PC-9 (cell line): ENCODE data around the gene EXOC2. TPM values are rescaled to one million over a fixed set of nuclear protein-coding genes. Genes with fewer than 3 reads are reported as not detected.

Experiments used
- BruUV-seq: library from RNA; stranded (reverse); fragments of 400-500 nt; replicated peaks from 2 replicates; lab custom pipeline; 2021; lab: Mats Ljungman, UMichigan
- CTCF ChIA-PET: fragments of 300-600 bp; sonication (Branson Sonifier 250); formaldehyde crosslinking; loops from one replicate; lab custom pipeline; 2022; ENCODE audit warnings: antibody characterized with exemption; lab: Charles Lee
- POLR2A ChIA-PET: fragments of 300-600 bp; sonication (Branson Sonifier 250); formaldehyde crosslinking; loops from one replicate; lab custom pipeline; 2022; ENCODE audit warnings: antibody characterized with exemption; ENCODE audit not compliant: unreplicated experiment; lab: Charles Lee
- DNase-seq, 2 experiments: peaks; one replicate each; pipeline versions ENCODE4 v3.0.0 to v3.0.0-alpha.2; 2015 to 2022; ENCODE audit warnings: mixed read lengths in 1 of 2
- H2AFZ ChIP-seq: fragments of 200-600 bp; sonication (generic); 2 replicates; pipeline ENCODE4 v1.8.1; 2017; ENCODE audit warnings: antibody characterized with exemption
- H3F3A ChIP-seq: fragments of 200-600 bp; sonication (generic); 2 replicates; pipeline ENCODE4 v1.8.1; 2017; ENCODE audit warnings: antibody characterized with exemption, mild to moderate bottlenecking, low read depth; ENCODE audit not compliant: insufficient read depth
- H3K27ac ChIP-seq: fragments of 200-600 bp; sonication (generic); 2 replicates; pipeline ENCODE4 v1.6.1; 2016; ENCODE audit warnings: mixed run types
- H3K27me3 ChIP-seq: fragments of 200-600 bp; sonication (generic); 2 replicates; pipeline ENCODE4 v1.6.1; 2016; ENCODE audit warnings: low read depth, mixed run types; ENCODE audit not compliant: insufficient read depth
- H3K36me3 ChIP-seq: fragments of 200-600 bp; sonication (generic); 2 replicates; pipeline ENCODE4 v1.6.1; 2016; ENCODE audit warnings: low read depth, mixed run types
- H3K4me1 ChIP-seq: fragments of 200-600 bp; sonication (generic); replicated peaks from 2 replicates; pipeline ENCODE4 v1.6.1; 2016; ENCODE audit warnings: mixed run types; ENCODE audit not compliant: insufficient read depth
- H3K4me2 ChIP-seq: fragments of 200-600 bp; sonication (generic); 2 replicates; pipeline ENCODE4 v1.6.1; 2017; ENCODE audit warnings: mixed run types
- H3K4me3 ChIP-seq: fragments of 200-600 bp; sonication (generic); 2 replicates; pipeline ENCODE4 v1.6.1; 2016; ENCODE audit warnings: mixed run types
- H3K79me2 ChIP-seq: fragments of 200-600 bp; sonication (generic); 2 replicates; pipeline ENCODE4 v1.6.1; 2017; ENCODE audit warnings: low read depth, mixed run types
- H3K9me2 ChIP-seq: fragments of 200-600 bp; sonication (generic); 2 replicates; pipeline ENCODE4 v1.8.1; 2017; ENCODE audit warnings: mild to moderate bottlenecking; ENCODE audit not compliant: insufficient read depth
- H3K9me3 ChIP-seq: fragments of 200-600 bp; sonication (generic); 2 replicates; pipeline ENCODE4 v1.8.1; 2016; ENCODE audit warnings: low read depth; ENCODE audit not compliant: insufficient read depth
- H4K20me1 ChIP-seq: fragments of 200-600 bp; sonication (generic); 2 replicates; pipeline ENCODE4 v1.8.1; 2017; ENCODE audit not compliant: insufficient read depth
- CTCF ChIP-seq: fragments of 200-600 bp; sonication (generic); conservative IDR thresholded peaks from 2 replicates; pipeline ENCODE4 v1.6.1; 2017; ENCODE audit warnings: mixed run types, antibody characterized with exemption, mild to moderate bottlenecking, moderate library complexity
- EZH2 ChIP-seq: fragments of 200-600 bp; sonication (generic); IDR thresholded peaks from 2 replicates; pipeline ENCODE4 v1.8.0; 2017; ENCODE audit warnings: antibody characterized with exemption, low read depth
- intact Hi-C: fragments of 100-400 bp; cut with micrococcal nuclease; formaldehyde crosslinking; loops from one replicate; pipeline ENCODE4 v1.10.0; 2022; ENCODE audit not compliant: unreplicated experiment
- total RNA-seq: library from RNA; stranded (reverse); gene quantifications from 2 replicates; pipeline ENCODE4 v1.2.3, GENCODE V29; 2021

The EXOC2 gene
- total RNA-seq, 1 experiment from 2014 or later: 28.2 TPM

- POLR2A ChIA-PET: no interaction called here
- CTCF ChIA-PET: no interaction called here
- intact Hi-C loops: no loop called here
Observed at GRCh38 chr6:504446-504980, 188.4 kb downstream of the EXOC2 start.

GRCh38 chr6:503610-504362 is 189.2 kb downstream of the EXOC2 start:
- H3K4me2 ChIP-seq: no peak overlapping the region
- ChIA-PET CTCF (no interaction called here), POLR2A (no interaction called here)
- no peaks in the 10 kb centered on the region for H3K79me2 ChIP-seq
- no peak overlapping the region for H3K27ac ChIP-seq
- BruUV-seq: no TSS peak
- H3K27me3 ChIP-seq: no peaks in the 10 kb centered on the region
- H3K4me3 ChIP-seq: no peak overlapping the region
- H3F3A ChIP-seq: no peaks in the 10 kb centered on the region
- no peaks in the 10 kb centered on the region for H3K9me3 ChIP-seq
- no peaks in the 10 kb centered on the region for H4K20me1 ChIP-seq
- H3K36me3 ChIP-seq: no peaks in the 10 kb centered on the region
- TF ChIP-seq CTCF (no peak), EZH2 (no peak)
- DNase-seq: no peak
- no peaks in the 10 kb centered on the region for H3K4me1 ChIP-seq
- no peaks in the 10 kb centered on the region for H3K9me2 ChIP-seq
- H2AFZ ChIP-seq: no peak overlapping the region
- intact Hi-C loops: no loop called here

More at GRCh38 chr6:504446-504980, 188.4 kb downstream of the EXOC2 start:
- Histone ChIP-seq H3F3A (no peaks in the 10 kb centered on the region), H2AFZ (no peak overlapping the region), H3K9me2 (no peaks in the 10 kb centered on the region), H3K36me3 (no peaks in the 10 kb centered on the region), H3K4me1 (no peaks in the 10 kb centered on the region), H3K79me2 (no peaks in the 10 kb centered on the region), H3K9me3 (no peaks in the 10 kb centered on the region), H3K4me2 (no peak overlapping the region), H3K27me3 (no peaks in the 10 kb centered on the region), H3K4me3 (no peak overlapping the region), H4K20me1 (no peaks in the 10 kb centered on the region), H3K27ac (no peak overlapping the region)
- DNase-seq: no peak
- no peak for TF ChIP-seq CTCF
- no peak for TF ChIP-seq EZH2
- no TSS peak for BruUV-seq

GRCh38 chr6:502761-503160 is 190.2 kb downstream of the EXOC2 start:
- Histone ChIP-seq H3K27ac (no peak overlapping the region), H3K9me3 (no peaks in the 10 kb centered on the region), H3K4me1 (no peaks in the 10 kb centered on the region), H4K20me1 (no peaks in the 10 kb centered on the region), H2AFZ (no peak overlapping the region), H3K9me2 (no peaks in the 10 kb centered on the region), H3K4me3 (no peak overlapping the region), H3K36me3 (no peaks in the 10 kb centered on the region), H3F3A (no peaks in the 10 kb centered on the region), H3K27me3 (no peaks in the 10 kb centered on the region), H3K79me2 (no peaks in the 10 kb centered on the region), H3K4me2 (no peak overlapping the region)
- DNase-seq: no peak
- TF ChIP-seq EZH2 (no peak), CTCF (no peak)
- CTCF ChIA-PET: no interaction called here
- BruUV-seq: no TSS peak
- intact Hi-C loops: no loop called here
- POLR2A ChIA-PET: no interaction called here
